ENCODE measurements around the gene HOXA7.

The HOXA7 gene

GRCh38 chr7:27164367-27165088, 8.1 kb upstream of the HOXA7 start:
- FAIRE-seq: no peak
- no peak for TF ChIP-seq PAX5 (IDR thresholded peaks at IDR 0.05; ENCODE audit: insufficient read depth, low read length, severe bottlenecking)
- TF ChIP-seq POU2F2 (IDR thresholded peaks at IDR 0.05; ENCODE audit: low read depth, low read length): no peak
- no peak for TF ChIP-seq POLR2A (IDR thresholded peaks at IDR 0.05; ENCODE audit: low read depth, low read length)
- TF ChIP-seq TAF1 (IDR thresholded peaks at IDR 0.05; ENCODE audit: low read depth, low read length): no peak
- TF ChIP-seq POLR2AphosphoS5 (IDR thresholded peaks at IDR 0.05; ENCODE audit: low read depth, low read length): no peak
- no peak for TF ChIP-seq SPI1 (IDR thresholded peaks at IDR 0.05; ENCODE audit: low read depth, low read length)
- DNase-seq (ENCODE audit: insufficient read length, low spot score): no peak

GRCh38 chr7:27164045-27164366, 7.5 kb upstream of the HOXA7 start:
- no peak for FAIRE-seq
- no peak for TF ChIP-seq PAX5 (IDR thresholded peaks at IDR 0.05; ENCODE audit: insufficient read depth, low read length, severe bottlenecking)
- TF ChIP-seq POLR2A (IDR thresholded peaks at IDR 0.05; ENCODE audit: low read depth, low read length): no peak
- no peak for TF ChIP-seq POLR2AphosphoS5 (IDR thresholded peaks at IDR 0.05; ENCODE audit: low read depth, low read length)
- no peak for TF ChIP-seq SPI1 (IDR thresholded peaks at IDR 0.05; ENCODE audit: low read depth, low read length)
- TF ChIP-seq TAF1 (IDR thresholded peaks at IDR 0.05; ENCODE audit: low read depth, low read length): no peak
- TF ChIP-seq POU2F2 (IDR thresholded peaks at IDR 0.05; ENCODE audit: low read depth, low read length): no peak
- DNase-seq (ENCODE audit: insufficient read length, low spot score): no peak

- DNase-seq (ENCODE audit: insufficient read length, low spot score) (no peak), FAIRE-seq (no peak)
- TF ChIP-seq SPI1 (IDR thresholded peaks at IDR 0.05; ENCODE audit: low read depth, low read length) (no peak), TAF1 (IDR thresholded peaks at IDR 0.05; ENCODE audit: low read depth, low read length) (no peak), PAX5 (IDR thresholded peaks at IDR 0.05; ENCODE audit: insufficient read depth, low read length, severe bottlenecking) (no peak), POLR2A (IDR thresholded peaks at IDR 0.05; ENCODE audit: low read depth, low read length) (no peak), POU2F2 (IDR thresholded peaks at IDR 0.05; ENCODE audit: low read depth, low read length) (no peak), POLR2AphosphoS5 (IDR thresholded peaks at IDR 0.05; ENCODE audit: low read depth, low read length) (no peak)
Measured at GRCh38 chr7:27163288-27164044, 7.0 kb upstream of the HOXA7 start.

- DNase-seq (ENCODE audit: insufficient read length, low spot score) (no peak), FAIRE-seq (no peak)
- TF ChIP-seq POU2F2 (IDR thresholded peaks at IDR 0.05; ENCODE audit: low read depth, low read length) (no peak), TAF1 (IDR thresholded peaks at IDR 0.05; ENCODE audit: low read depth, low read length) (no peak), POLR2AphosphoS5 (IDR thresholded peaks at IDR 0.05; ENCODE audit: low read depth, low read length) (no peak), POLR2A (IDR thresholded peaks at IDR 0.05; ENCODE audit: low read depth, low read length) (no peak), PAX5 (IDR thresholded peaks at IDR 0.05; ENCODE audit: insufficient read depth, low read length, severe bottlenecking) (no peak), SPI1 (IDR thresholded peaks at IDR 0.05; ENCODE audit: low read depth, low read length) (no peak)
Measured at GRCh38 chr7:27162561-27163287, 6.2 kb upstream of the HOXA7 start.

GRCh38 chr7:27161721-27162560, 5.5 kb upstream of the HOXA7 start:
- DNase-seq (ENCODE audit: insufficient read length, low spot score): no peak
- no peak for FAIRE-seq
- TF ChIP-seq PAX5 (IDR thresholded peaks at IDR 0.05; ENCODE audit: insufficient read depth, low read length, severe bottlenecking) (no peak), TAF1 (IDR thresholded peaks at IDR 0.05; ENCODE audit: low read depth, low read length) (no peak), SPI1 (IDR thresholded peaks at IDR 0.05; ENCODE audit: low read depth, low read length) (no peak), POLR2A (IDR thresholded peaks at IDR 0.05; ENCODE audit: low read depth, low read length) (no peak), POLR2AphosphoS5 (IDR thresholded peaks at IDR 0.05; ENCODE audit: low read depth, low read length) (no peak), POU2F2 (IDR thresholded peaks at IDR 0.05; ENCODE audit: low read depth, low read length) (no peak)

- DNase-seq (ENCODE audit: insufficient read length, low spot score) (no peak), FAIRE-seq (no peak)
- no peak for TF ChIP-seq SPI1 (IDR thresholded peaks at IDR 0.05; ENCODE audit: low read depth, low read length)
- no peak for TF ChIP-seq TAF1 (IDR thresholded peaks at IDR 0.05; ENCODE audit: low read depth, low read length)
- TF ChIP-seq POLR2AphosphoS5 (IDR thresholded peaks at IDR 0.05; ENCODE audit: low read depth, low read length): no peak
Measured at GRCh38 chr7:27161214-27161720, 4.8 kb upstream of the HOXA7 start.

GRCh38 chr7:27160546-27161213, 4.2 kb upstream of the HOXA7 start:
- DNase-seq (ENCODE audit: insufficient read length, low spot score): peak; percentile 90
- TF ChIP-seq POLR2AphosphoS5 (IDR thresholded peaks at IDR 0.05; ENCODE audit: low read depth, low read length): no peak
- TF ChIP-seq POLR2A (IDR thresholded peaks at IDR 0.05; ENCODE audit: low read depth, low read length): no peak
- TF ChIP-seq SPI1 (IDR thresholded peaks at IDR 0.05; ENCODE audit: low read depth, low read length): no peak
- TF ChIP-seq POU2F2 (IDR thresholded peaks at IDR 0.05; ENCODE audit: low read depth, low read length): no peak
- no peak for TF ChIP-seq TAF1 (IDR thresholded peaks at IDR 0.05; ENCODE audit: low read depth, low read length)
- FAIRE-seq: peak; percentile 86

GRCh38 chr7:27160145-27160545, 3.7 kb upstream of the HOXA7 start:
- FAIRE-seq (no peak), DNase-seq (ENCODE audit: insufficient read length, low spot score) (no peak)

More at GRCh38 chr7:27160145-27160545, 3.7 kb upstream of the HOXA7 start:
- TF ChIP-seq TAF1 (IDR thresholded peaks at IDR 0.05; ENCODE audit: low read depth, low read length) (no peak), SPI1 (IDR thresholded peaks at IDR 0.05; ENCODE audit: low read depth, low read length) (no peak), POLR2AphosphoS5 (IDR thresholded peaks at IDR 0.05; ENCODE audit: low read depth, low read length) (no peak), POU2F2 (IDR thresholded peaks at IDR 0.05; ENCODE audit: low read depth, low read length) (no peak), PAX5 (IDR thresholded peaks at IDR 0.05; ENCODE audit: insufficient read depth, low read length, severe bottlenecking) (no peak), POLR2A (IDR thresholded peaks at IDR 0.05; ENCODE audit: low read depth, low read length) (no peak)
